Measurements from ENCODE around the gene CNOT2.
"Not testable (repeated sequence)": the region's sequence is repeated elsewhere in the genome, so short reads cannot be mapped to it uniquely, and the experiment has no call there.

CNOT2 gene

DNA sequence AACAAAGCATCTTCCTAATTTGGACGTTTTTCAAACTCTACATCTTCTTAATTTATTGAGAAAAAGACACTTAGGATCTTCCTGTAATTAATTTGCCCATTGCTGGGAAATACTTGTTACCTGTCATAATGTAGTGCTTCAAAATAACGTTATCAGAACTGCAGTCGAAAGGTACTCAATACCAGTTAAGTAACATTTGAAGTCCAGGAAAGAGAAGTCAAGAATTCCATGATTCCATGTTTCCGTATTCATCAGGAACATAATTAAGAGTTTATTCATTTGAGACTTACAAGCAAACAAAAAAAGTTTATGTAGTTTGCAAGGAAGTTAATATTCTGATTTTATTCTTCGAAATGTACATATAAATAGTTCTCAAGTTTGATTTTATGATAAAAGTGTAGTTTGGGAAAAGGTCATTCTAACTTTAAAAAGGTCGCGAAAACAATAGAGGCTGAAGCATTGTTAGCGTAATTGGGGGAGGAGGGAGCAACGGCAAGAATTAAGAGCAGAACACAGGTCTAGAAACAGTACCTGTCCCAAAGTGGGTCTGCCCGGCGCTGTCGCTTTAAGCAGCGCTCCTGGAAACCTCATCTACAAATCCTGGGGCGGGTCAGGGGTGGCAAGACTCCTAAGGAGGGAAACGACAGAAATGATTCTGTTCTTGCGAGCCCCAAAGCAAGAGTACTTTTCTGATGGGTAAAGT lies 121.6 kb downstream of the CNOT2 start:
- DNase-seq = no peak

DNA sequence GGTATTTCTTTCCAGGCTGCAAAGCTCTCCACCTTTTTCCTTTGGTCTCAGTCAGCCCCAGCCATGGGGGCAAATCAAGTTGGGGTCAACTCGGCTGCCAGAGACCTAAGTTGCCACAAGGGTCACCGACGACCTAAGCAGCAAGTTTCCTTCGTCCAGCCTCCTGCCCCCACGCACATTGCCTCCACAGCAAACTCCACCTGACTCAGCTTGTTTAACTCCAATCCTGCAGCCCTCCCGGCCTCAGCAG lies 122.1 kb downstream of the CNOT2 start:
- peak in 4 of 56 donors; percentile 10 to 43 (median 24) for DNase-seq

DNA sequence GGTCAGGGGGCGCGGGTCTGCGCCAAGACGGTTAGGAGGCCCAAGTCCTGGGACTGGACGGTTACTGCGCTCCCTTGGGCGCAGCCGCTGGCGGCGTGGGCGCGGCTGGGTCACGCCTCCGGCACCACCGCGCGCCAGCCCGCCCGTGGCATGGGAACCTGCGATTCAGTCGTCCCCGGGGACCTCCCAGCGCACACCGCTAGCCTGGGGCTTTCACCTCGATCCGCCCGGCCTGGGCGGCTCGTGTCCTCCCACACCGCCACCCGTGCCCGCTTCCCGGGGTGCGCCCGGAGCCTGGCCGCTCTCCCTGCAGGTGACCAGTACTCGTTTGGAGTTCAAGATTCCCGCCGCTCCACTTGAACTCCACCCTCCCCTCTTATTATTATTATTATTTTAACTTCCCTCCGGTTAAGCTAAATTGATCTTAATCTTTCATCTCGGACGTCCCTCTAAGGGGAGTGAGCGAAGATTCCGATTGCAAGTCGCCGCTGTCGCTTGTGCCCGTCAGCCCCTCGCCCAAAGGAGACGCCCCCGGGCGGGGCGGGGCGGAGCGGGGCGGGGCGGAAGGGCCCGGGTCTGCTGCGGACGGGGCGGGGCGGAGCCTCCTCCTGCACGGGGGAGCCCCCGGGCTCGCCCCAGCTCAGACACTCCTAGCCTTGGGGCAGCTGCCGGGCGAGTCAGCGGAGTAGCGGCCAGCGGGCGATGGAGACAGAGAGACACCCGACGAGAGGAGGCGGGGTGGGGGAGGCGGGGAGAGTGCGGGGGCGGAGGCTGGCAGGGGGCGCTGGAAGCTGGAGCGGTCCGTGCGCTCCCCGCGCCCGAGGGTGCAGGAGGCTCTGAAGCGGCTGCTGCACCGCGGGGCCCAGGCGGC lies 122.7 kb downstream of the CNOT2 start, which contains the start of gene KCNMB4:
Gene KCNMB4 (plus strand): TSS at position 643 of the 871 bp plus-strand sequence. CDS start 445 bp downstream, outside the sequence.
- peak in 54 of 56 donors; percentile 18 to 90 (median 68) for DNase-seq

DNA sequence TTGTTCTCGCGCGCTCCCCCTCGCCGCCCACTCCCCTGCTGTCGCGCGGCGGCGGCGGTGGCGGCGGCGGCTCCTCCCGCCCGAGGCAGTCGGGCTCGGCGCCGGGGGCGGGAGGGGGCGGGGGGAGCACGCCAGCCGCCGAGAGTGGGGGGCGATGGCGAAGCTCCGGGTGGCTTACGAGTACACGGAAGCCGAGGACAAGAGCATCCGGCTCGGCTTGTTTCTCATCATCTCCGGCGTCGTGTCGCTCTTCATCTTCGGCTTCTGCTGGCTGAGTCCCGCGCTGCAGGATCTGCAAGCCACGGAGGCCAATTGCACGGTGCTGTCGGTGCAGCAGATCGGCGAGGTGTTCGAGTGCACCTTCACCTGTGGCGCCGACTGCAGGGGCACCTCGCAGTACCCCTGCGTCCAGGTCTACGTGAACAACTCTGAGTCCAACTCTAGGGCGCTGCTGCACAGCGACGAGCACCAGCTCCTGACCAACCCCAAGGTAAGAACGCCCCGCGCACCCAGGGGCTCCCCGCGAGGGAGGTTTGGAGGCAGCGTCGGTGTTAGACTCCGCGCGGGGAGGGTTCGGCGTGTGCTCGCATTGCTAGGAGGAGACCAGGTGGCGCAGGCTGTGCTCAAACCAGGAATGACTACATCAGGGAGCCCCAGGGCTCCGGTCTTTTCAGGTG lies 123.5 kb downstream of the CNOT2 start:
- peak in 42 of 56 donors; percentile 8 to 69 (median 40) for DNase-seq

DNA sequence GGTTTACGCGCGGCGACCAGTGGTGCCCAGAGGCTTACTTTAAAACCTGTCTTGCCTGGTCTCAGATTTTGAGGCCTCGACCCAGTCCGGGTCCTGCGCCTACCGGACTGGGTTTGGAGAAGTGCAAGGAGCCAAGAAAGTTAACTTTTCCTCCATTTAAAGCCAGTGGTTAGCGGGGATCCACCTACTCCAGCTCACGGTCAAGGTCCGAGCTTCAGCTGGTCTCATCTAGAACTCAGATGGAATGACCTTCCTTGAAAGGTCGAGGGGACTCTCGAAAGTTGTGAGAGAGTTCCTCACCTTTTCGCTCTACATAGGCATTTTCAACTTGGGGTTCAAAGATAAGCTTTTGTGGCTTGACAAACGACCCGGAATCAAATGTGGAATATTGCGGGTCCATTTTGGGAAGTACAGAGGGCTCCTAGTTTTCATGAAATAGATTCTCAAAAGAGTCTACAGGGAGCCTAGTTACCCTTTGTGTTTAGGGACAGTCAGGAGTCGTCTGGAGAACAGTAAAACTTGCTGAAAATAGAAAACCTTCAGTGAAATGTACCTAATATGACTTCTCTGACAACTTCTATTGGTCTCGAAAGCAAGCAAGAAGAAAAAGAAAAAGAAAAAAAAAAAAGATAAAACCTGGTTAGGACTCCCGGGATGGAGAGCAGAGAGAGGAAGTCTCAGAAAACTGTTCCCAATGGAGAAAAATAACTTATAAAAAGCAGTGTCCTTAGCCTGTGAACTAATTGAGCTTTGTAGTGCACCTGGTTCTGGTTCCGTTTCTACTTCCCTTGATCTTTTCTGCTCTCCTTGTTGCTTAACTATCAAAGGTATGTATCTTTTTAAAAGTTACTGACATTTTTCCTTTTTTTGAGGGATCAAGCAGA lies 124.3 kb downstream of the CNOT2 start:
- peak in 4 of 56 donors; percentile 27 to 49 (median 36) for DNase-seq

DNA sequence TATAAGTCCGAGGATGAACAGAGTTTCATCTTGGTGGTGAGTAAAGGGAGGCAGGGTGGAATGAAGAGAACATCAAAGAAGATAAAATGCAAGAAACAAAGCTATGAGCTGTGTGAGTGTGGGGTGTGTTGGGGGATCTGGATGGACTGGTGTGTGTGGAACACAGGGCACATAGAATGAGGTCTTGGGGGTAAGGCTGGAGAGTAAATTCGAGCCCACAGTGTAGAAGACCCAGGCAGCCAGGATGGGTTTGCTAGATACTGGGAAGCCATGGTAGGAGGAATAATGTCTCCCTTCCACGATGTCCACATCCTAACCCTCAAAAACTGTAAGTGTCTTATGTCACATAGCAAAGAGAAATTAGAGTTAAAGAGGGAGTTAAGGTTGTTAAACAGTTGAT lies 129.6 kb downstream of the CNOT2 start:
- DNase-seq = no peak

DNA sequence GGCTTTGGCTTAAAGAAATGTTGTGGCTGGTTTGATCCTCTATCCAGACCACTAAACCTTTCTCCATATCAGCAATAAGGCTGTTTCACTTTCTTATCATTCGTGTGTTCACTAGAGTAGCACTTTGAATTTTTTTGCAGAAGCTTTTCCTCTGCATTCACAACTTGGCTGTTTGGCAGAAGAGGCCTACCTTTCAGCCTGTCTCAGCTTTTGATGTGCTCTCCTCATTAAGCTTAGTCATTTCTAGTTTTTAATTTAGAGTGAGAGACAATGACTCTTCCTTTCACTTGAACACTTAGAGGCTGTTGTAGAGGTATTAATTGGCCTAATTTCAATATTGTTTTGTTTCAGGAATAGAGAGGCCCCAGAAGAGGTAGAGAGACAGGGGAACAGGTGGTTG lies 136.6 kb downstream of the CNOT2 start:
- DNase-seq = no peak

DNA sequence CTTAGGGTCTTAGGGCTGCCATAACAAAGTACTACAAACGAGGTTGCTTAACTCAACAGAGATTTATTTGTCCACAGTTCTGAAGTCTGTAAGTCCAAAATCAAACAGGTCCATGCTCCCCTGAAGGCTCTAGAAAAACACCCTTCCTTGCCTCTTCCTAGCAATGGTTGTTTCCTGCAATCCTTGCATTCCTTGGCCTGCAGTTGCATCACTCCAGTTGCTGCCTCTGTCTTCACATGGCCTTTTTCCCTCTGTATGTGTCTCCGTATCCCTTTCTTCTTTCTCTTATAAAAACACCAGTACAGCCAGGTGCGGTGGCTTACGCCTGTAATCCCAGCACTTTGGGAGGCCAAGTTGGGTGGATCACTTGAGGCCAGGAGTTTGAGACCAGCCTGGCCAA lies 140.3 kb downstream of the CNOT2 start:
- no peak for DNase-seq

DNA sequence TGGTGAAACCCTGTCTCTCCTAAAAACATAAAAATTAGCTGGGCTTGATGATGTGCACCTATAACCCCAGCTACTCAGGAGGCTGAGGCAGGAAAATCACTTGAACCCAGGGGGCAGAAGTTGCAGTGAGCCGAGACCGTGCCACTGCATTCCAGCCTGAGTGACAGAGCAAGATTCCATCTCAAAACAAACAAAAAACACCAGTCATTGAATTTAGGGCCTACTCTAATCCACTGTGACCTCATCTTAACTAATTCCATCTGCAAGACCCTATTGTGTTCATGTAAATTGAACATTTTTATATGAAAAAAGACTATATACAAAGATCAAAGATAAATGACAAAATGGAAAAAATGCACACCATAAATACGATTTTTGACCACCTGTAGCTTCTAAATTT lies 140.7 kb downstream of the CNOT2 start:
- no peak for DNase-seq

DNA sequence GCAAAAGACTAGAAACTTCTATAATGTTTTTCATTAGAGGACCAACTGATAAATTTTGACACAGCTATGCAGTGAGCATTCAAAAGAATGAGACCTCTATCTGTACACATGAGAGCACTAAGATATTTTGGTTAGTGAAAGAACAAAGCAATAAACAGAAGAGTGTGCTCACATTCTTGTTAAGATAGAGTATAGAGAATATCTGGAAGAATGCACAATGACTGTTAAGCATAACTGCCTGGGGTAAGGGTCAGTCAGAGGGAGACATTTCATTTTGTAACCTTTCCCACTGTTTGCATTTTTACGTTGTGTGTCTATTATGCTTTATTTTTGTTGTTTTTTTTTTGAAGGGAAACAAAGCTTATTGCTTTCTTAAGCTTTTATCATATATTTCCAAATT lies 143.5 kb downstream of the CNOT2 start:
- DNase-seq = no peak

DNA sequence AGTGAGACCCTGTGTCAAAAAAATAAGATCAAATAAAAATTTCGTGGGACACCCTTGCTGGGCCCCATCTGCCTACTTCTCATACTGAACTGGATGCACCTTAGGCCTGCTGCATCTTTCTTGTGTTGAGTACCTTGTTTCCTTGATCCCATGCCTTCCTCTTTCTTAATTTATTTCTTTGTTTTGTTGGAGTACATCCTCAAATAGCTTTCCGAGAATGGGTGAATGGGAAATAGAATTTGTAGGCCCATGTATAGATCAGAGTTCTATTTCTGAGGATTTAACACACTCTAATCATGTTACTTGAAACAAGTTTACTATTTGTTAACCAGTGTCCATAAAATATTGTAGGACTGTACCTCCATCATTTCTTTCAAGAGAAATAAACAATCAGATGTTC lies 146.4 kb downstream of the CNOT2 start:
- no peak for DNase-seq

DNA sequence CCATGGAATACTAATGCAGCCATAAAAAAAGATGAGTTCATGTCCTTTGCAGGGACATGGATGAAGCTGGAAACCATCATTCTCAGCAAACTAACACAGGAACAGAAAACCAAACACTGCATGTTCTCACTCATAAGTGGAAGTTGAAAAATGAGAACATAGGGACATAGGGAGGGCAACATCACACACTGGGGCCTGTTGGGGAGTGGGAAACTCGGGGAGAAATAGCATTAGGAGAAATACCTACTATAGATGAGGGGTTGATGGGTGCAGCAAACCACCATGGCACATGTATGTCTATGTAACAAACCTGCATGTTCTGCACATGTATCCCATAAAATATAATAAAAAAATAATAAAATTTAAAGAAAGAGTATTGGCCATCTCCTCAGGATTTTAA lies 149.4 kb downstream of the CNOT2 start:
- not testable (repeated sequence) for DNase-seq

DNA sequence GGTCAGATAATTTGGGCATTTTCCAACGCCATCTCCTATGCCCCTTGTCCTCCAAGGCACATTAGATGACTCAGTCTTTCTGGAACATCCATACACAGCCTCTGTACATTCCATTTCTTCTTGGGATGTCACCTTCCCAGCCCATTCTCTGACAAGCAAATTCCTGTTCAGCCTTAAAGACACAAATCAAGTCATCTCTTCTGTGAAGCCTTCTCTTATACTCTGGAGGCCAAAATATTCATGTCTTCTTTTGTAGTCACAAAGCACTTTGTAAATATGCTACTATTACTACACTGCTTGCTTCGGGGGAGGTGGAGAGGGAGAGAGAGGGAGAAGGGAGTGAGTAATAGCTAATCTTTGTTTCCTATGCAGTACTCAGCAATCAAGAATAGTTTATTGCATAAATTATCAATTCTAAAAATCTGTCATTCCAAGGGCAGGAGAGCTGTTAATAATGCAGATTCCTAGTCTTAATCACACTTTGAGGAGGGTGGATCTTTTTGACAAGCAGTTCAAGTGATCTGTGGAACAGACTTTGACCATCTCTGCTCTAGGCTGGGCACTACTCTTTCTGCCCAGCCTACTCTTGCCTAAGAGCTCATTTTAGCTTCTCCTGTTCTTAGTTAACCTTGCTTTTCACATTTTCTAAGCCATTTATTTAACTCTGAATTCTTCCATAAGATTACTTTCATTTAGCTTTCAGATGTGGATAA lies 150.7 kb downstream of the CNOT2 start:
- DNase-seq = no peak

DNA sequence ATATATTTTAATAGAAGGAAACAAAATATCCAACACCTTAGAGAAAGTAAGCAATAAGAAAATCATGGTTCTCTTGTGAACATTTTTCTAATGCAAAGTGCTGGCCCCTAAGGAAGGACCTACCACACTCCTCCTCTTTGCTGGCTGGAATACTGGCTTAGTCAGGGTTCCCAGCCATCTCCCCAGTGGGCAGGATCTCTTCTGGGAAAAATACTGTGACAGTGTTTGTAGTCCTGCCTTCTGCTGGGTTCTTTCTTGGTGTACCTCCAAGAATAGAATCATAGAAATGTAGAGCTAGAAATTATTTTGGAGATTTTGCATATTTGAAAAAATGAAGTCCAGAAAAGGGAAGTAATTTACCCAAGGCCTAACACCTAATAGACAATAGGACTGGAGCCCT lies 154.8 kb downstream of the CNOT2 start:
- DNase-seq = no peak

DNA sequence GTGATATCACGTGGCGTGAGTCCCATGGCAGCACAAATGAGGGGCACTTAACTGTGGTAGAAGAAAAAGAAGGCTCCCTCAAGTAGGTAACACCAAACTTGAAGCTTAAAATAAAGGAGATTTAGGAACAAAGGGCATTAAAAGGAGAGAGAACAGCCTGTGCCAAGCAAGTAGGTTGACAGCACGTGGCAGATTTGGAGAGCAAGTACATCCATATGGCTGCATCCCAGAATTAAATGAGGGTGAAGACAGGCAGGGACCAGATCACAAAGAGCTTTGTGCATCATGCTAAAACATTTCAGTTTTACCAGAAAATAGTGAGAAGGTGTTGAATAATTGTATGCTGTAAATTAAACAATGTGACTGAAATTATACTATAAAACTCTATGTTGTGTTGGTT lies 155.6 kb downstream of the CNOT2 start:
- DNase-seq = no peak

DNA sequence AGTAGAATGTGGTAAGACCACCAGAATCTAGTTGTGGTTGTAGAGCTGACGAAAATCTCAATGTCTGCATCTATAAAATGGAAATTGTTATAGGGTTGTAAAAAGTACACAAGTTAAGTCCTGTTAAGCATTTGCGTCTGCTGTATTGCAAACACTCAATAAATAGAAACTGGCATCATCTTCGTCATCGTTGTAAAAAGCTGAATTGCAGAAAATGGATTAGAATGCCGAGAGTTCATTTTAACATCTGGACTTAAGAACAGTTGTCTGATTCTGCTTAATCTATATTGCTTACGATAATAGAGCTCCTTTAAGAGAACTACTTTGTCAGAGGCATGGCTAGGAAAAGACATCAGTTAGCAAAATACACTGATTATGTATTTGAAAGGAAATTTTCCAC lies 156.1 kb downstream of the CNOT2 start:
- DNase-seq = no peak

DNA sequence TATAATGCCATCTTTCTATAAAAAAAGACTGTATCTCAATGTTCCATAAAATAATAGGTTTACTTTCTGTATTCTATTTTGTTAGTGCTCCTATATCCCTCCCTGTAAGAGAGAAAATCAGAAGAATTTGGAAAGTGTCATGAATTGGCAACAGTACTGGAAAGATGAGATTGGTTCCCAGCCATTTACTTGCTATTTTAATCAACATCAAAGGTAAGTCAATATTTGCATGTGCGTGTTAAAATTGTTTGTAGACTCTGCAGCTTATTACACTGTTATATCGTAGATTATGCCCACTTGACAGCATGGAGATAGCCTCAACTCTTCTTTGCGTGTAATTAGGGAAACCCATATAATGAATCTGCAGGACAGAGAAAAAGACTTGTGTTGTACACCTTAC lies 156.9 kb downstream of the CNOT2 start:
- no peak for DNase-seq

DNA sequence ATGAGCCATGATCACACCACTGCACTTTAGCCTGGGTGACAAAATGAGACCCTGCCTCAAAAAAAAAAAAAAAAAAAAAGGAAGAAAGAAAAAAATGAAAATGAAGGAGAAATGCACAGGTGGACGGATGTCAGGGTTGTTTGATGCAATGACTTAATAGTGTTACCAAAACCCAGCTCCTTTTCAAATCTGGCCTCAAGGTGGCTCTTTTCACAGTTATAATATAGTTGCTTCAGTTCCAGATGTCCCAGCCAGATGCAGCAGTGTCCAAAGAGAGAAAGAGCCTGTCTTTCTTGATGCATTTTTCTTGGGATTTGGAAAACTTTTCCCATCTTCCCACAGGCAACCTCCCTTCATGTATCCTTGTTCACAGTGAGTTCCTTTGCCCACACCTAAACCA lies 159.4 kb downstream of the CNOT2 start:
- DNase-seq = no peak

DNA sequence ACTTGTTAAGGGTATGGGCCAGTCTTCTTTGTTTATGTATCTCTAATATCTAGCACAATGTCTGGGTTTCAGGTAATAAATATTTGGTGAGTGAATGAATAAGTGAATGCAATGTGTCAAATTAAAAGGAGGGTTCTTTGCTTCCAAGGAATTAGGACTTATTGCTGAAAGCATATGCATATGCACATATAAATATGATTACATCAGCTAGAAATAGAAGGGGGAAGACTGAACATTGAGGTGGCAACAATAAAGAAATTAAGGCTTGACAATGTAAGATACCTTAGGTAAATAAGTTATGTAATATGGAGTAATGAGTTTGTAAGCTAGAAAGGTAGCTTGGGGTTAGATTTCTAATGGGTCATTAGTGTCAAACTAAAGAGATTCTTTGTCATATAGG lies 160.6 kb downstream of the CNOT2 start:
- DNase-seq = no peak

All from amygdala (tissue), 56 donors.